ENCODE data around the gene MAP4. TPM values are rescaled to one million over a fixed set of nuclear protein-coding genes. Genes with fewer than 3 reads are reported as not detected.
"Not testable (repeated sequence)": the region's sequence is repeated elsewhere in the genome, so short reads cannot be mapped to it uniquely, and the experiment has no call there.

Gene MAP4, protein sequence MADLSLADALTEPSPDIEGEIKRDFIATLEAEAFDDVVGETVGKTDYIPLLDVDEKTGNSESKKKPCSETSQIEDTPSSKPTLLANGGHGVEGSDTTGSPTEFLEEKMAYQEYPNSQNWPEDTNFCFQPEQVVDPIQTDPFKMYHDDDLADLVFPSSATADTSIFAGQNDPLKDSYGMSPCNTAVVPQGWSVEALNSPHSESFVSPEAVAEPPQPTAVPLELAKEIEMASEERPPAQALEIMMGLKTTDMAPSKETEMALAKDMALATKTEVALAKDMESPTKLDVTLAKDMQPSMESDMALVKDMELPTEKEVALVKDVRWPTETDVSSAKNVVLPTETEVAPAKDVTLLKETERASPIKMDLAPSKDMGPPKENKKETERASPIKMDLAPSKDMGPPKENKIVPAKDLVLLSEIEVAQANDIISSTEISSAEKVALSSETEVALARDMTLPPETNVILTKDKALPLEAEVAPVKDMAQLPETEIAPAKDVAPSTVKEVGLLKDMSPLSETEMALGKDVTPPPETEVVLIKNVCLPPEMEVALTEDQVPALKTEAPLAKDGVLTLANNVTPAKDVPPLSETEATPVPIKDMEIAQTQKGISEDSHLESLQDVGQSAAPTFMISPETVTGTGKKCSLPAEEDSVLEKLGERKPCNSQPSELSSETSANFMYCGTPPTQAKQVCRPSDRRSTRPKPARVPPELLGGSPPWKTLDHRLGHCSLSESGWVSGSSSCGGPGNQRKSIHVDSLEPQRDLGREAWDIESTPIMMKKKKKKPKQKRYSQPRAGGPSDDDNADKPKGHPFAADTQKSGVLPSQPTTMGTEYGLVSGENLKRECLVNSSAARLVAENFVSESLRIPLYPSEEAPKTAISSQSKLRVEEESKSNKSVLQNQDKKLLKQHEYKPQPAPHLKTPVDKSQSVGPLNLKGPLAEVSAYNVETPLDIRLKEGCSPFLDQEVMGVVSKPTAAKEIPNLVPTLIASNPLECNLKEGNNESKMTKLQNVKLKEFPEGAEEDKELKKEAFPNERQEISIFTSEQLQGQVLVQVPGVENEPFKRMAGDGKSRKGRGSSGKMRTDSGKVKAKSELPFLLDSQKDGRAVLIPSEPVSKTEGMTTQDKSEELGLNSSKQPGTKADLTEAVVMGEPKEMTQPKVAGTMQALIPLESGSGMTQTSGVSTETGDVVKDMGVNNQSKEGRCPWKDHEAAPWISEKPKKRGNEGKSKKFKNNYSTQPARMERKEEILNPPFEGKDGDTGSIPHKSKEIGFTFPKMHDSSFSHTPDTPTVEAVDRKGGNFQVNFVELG (N-terminal part only)
- 100 to 1,000 TPM; 257 to 433 (median 328) TPM for polyA plus RNA-seq (ENCODE audit: insufficient read length in 10 of 10)
- long read RNA-seq, donor 1, full-length matches to known transcripts: 8 of 76 reads
- long read RNA-seq, donor 1, partial matches to known transcripts: 68 of 76 reads
- long read RNA-seq, donor 1, other reads (novel, unspliced or antisense): 0 of 76 reads
- long read RNA-seq, donor 2, full-length matches to known transcripts: 4 of 100 reads
- long read RNA-seq, donor 2, partial matches to known transcripts: 84 of 100 reads
- long read RNA-seq, donor 2, other reads (novel, unspliced or antisense): 12 of 100 reads
- long read RNA-seq, donor 3: 0 reads
- long read RNA-seq, donor 4, partial matches to known transcripts: 31 of 31 reads
- long read RNA-seq, donor 4, other reads (novel, unspliced or antisense): 0 of 31 reads
- long read RNA-seq, donor 5, partial matches to known transcripts: 142 of 153 reads
- long read RNA-seq, donor 5, other reads (novel, unspliced or antisense): 5 of 153 reads
- long read RNA-seq, donor 6, full-length matches to known transcripts: 2 of 93 reads
- long read RNA-seq, donor 6, partial matches to known transcripts: 91 of 93 reads
- long read RNA-seq, donor 6, other reads (novel, unspliced or antisense): 0 of 93 reads
- long read RNA-seq, donor 7, partial matches to known transcripts: 72 of 74 reads
- long read RNA-seq, donor 7, other reads (novel, unspliced or antisense): 0 of 74 reads
- long read RNA-seq, donor 8, partial matches to known transcripts: 100 of 100 reads
- long read RNA-seq, donor 8, other reads (novel, unspliced or antisense): 0 of 100 reads
- long read RNA-seq, donor 9, partial matches to known transcripts: 10 of 11 reads
- long read RNA-seq, donor 9, other reads (novel, unspliced or antisense): 0 of 11 reads

DNA sequence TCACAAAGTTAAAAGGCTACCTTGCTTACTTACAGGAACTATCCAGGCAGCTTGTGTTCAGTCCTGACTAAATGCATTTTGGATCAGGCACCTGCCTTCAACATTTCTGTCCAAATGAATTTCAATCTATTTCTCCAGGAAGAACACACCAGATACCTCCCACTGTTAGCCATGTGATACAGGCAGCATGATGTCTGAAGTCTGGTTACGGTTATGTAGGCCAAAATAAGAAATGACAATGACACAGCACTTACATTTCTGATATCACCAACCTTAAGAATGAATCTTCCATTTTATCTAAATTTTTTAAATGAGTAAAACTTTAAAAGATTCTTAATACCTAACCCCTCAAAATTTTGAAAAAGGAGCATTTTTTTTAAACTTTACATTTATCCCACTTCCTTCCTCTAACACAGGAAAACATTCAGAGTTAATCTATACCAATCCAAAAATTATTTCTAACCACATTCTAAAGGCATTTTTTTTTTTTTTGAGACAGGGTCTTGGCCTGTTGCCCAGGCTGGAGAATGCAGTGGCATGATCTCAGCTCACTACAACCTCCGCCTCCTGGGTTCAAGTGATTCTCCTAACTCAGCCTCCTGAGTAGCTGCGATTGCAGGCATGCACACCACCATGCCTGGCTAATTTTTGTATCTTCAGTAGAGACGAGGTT, at the start of gene MAP4:
MAP4 (minus strand) TSS at position 116 of the 673 bp plus-strand sequence. CDS start 17,556 bp downstream, outside the sequence.
- DNase-seq: no peak

DNA sequence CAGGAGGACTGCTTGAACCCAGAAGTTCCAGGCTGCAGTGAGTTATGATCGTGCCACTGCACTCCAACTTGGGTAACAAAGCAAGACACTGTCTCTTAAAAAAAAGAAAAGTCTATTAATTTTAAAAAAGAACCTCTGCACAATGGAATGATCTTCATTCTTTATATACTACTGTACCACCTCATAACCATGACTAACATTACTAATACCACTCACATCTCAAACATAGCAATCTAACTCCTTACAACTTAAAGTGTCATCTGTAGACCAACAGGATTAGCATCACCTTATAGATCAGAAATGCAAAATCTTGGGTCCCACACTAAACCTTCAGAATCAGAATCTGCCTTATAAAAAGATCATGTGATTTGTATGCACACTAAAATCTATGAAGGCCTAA, 48.8 kb upstream of the MAP4 start:
- no peak for DNase-seq

DNA sequence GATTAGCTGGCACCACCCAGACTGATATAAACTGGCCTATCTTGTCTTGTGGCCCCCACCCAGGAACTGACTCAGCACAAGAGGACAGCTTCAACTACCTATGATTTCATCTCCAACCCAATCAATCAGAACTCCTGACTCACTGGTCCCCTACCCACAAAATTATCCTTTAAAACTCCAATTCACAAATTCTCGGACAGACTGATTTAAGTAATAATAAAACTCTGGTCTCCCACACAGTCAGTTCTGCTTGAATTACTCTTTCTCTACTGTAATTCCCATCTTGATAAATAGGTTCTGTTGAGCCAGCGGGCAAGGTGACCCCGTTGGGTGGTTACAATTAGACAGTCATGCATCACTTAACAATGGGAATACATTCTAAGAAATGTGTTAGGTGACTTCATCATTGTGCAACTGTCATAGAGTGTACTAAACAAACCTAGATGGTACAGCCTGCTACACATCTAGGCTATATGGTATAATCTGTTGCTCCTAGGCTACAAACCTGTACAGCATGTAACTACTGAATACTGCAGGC, 48.1 kb upstream of the MAP4 start:
- DNase-seq: no peak

- DNase-seq: not testable (repeated sequence)
Measured at GRCh38 chr3:48061586-48061985, 45.4 kb upstream of the MAP4 start.

DNA sequence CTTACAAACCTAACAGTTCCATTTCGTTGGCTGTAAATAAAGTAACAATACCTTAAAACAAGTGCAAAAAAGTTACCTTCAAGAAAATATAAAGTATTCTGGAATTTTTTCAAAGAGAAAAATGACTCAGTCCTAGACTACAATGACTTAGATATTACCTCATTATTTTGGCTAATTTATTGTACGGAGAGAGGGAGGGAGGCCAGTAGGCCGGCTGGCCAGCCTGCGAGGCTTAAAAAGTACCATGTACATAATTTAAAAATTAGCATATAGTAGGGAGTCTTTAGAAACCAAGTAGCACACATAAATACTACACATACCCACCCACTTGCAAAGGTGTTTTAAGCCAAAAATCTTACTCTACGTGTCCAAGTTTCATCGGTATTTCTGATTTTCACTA, 41.9 kb upstream of the MAP4 start:
- no peak for DNase-seq

GRCh38 chr3:48057521-48057920, 41.3 kb upstream of the MAP4 start:
- no peak for DNase-seq

GRCh38 chr3:48047841-48048464, 31.7 kb upstream of the MAP4 start:
- DNase-seq: no peak

- no peak for DNase-seq
Measured at GRCh38 chr3:48042071-48042760, 26.0 kb upstream of the MAP4 start.

GRCh38 chr3:48039487-48040190, 23.4 kb upstream of the MAP4 start:
- peak in 2 of 3 donors; percentile 23 to 69 for DNase-seq

- DNase-seq: no peak
Measured at GRCh38 chr3:48038971-48039481, 22.8 kb upstream of the MAP4 start.

GRCh38 chr3:48034000-48034516, 17.8 kb upstream of the MAP4 start:
- DNase-seq: peak in 1 of 3 donors; percentile 27

GRCh38 chr3:48030188-48030587, 14.0 kb upstream of the MAP4 start:
- no peak for DNase-seq

DNA sequence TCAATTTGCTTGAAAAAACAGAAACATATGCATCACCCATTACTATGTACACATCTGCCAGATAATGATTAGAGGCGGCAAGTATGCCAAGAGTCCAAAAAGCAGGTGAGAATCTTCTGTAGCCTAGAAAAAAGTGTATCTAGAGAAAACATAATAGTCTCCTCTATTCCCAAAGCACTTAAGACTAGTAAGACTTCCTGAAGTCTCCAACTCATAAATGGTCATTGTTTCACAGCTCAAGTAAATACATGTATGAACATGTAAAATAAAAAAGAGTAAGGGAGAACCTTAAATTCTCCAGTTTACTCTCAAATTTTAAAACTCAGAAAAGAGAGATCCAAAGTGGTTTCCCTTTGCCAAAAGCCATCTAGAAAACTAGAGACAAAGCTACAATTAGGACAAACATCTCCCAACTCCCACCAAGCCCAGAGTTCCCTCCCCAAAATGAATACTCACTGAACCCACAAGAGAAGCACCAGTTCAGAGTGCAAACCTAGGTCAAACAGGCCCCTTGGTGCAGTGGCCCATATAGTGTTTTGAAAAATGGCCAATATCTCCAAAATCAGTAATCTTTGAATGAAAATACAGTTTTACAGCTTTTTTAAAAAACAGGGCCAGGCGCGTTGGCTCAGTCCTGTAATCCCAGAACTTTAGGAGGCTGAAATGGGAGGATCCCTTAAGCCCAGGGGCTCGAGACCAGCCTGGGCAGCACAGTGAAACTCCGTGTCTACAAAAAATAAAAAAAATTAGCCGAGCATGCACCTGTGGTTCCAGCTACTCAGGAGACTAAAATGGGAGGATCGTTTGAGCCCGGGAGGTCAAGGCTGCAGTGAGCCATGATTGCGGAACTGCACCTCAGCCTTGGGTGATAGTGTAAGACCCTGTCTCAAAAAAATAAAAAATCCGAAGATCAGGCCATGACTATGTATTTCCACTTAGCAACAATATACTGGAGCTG, 11.0 kb upstream of the MAP4 start:
- DNase-seq: no peak

DNA sequence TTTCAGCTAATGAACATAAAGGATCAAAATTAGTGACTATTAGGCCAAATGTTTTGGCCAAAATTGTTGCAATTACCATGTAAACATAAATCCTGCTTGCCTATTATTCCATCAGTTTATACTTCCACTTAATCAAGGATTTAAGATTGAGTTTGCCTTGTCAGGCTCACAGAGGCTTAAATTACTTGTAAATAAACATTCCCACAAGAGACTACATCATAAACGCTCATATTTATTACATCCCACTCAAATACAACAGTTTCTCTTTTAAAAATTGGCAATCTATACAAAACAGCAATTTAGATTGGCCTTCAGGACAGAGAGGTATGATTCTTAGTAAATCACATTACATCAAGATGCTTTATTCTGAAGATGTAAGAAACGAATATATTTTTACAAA, 9.9 kb upstream of the MAP4 start:
- DNase-seq: no peak

DNA sequence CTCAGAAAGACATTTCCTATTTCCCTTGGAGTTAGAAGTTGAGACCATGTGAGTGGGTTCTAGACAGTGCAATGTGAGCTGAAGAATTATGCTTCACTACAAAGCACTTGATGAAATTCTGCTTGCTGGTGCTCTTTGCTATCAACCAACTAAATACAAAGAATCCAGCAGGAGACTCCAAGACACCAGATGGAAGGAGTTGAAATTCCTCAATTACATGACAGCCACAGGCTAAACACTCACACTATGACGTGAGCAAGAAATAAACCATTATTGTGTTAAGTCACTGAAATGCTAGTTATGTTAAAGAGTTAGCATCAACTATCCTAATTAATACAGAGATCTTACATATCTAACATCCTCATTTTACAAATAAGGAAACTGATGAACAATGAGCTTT, 8.2 kb upstream of the MAP4 start:
- DNase-seq: no peak

GRCh38 chr3:48023377-48023776, 7.2 kb upstream of the MAP4 start:
- DNase-seq: no peak
